ENCODE results near the gene ZNF484.
"Not testable (repeated sequence)": the region's sequence is repeated elsewhere in the genome, so short reads cannot be mapped to it uniquely, and the experiment has no call there.

GRCh38 chr9:92886846-92887610 lies 9.2 kb upstream of the ZNF484 start:
- not testable (repeated sequence) for TF ChIP-seq CTCF (conservative IDR thresholded peaks at IDR 0.05 in 1 of 2, IDR thresholded peaks at IDR 0.05 in 1 of 2; ENCODE audit: low read depth in 1 of 2, low read length in 2 of 2); EZH2 (IDR thresholded peaks at IDR 0.05; ENCODE audit: low read length, missing control alignments)

All from fibroblast of lung (primary cell).